GM18499 (cell line): ENCODE data around the gene TSNAX.

ENCODE experiments used
- ATAC-seq: cut with Tn5 transposase; IDR thresholded peaks from one replicate; pipeline ENCODE4 v1.9.1; 2021; ENCODE audit warnings: moderate number of reproducible peaks; ENCODE audit not compliant: insufficient read depth, unreplicated experiment

The TSNAX gene

DNA sequence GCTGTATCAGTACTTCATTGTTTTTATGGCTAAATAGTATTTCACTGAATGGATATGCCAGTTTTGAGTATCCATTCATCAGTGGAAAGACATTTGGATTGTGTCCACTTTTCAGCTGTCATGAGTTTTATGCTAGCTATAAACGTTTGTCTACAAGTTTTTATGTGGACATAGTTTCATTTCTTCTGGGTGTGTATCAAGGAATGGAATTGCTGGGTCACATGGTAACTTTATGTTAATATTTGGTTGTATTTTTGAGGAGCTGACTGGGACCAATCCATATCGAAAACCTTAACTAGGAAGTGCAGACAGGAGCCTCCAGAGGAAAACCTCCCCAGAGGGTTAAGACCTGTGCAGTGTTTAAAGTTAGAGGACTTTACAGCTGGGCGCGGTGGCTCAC lies 66.3 kb downstream of the TSNAX start:
- no peak for ATAC-seq

DNA sequence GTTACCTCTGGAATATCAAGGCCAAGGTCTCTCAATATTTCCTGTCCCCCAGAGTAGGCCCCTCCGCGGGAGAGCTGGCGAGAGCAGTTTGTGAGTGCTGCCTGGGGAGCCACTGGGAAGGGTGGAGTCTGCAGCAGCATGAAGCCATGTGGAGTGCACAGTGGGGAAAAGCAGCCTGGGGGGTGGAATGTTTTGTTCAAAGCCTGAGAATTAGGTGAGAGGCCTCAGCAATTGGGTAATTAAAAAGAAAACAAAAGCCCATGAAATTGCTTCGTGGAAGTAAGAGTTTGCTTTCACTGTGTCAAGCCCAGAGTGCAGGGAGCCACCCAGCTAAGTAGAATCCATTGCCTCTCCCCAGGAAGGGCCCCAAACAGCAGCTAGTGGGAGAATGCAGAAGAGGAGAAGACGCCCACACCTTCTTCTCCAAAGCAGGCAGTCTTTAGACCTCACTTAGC lies 67.9 kb downstream of the TSNAX start:
- ATAC-seq: no peak

- ATAC-seq: no peak
Observed at GRCh38 chr1:231597971-231598370, 69.5 kb downstream of the TSNAX start.

DNA sequence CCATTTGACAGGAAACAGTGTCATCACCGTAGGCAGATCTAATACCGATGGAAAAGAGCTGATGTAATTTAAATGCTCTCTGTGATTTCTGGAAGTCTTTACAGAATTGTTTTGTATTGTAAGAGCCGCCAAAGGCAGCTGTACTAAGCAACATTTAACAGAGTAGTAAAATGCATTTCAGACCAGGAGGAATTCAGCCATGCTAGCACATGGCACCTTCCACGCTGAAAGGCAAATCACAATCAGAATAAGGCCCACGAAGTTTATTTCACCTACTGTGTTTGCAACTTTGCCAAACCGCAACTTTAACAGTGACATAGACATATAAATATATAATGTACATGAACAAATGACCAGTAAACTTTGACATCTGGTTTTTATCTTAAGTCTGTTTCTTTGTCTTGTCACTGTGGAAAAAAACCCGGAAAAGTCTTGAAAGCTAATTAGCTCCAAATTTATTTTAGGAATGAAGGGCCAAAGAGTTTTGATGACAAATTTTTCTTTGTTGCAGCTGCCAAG lies 72.0 kb downstream of the TSNAX start:
- no peak for ATAC-seq

- no peak for ATAC-seq
Observed at GRCh38 chr1:231601824-231602672, 73.6 kb downstream of the TSNAX start.

DNA sequence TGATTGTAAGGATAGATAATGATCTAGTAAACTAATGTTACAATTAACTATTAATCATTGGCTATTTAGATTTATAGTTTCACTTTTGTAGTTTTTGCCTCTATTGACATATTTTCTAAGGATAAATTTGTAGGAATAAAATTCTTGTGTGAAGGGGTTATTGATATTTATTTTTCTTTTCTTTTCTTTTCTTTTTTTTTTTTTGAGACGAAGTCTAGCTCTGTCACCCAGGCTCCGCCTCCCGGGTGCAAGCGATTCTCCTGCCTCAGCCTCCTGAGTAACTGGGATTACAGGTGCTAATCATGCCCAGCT lies 74.2 kb downstream of the TSNAX start:
- ATAC-seq: no peak

DNA sequence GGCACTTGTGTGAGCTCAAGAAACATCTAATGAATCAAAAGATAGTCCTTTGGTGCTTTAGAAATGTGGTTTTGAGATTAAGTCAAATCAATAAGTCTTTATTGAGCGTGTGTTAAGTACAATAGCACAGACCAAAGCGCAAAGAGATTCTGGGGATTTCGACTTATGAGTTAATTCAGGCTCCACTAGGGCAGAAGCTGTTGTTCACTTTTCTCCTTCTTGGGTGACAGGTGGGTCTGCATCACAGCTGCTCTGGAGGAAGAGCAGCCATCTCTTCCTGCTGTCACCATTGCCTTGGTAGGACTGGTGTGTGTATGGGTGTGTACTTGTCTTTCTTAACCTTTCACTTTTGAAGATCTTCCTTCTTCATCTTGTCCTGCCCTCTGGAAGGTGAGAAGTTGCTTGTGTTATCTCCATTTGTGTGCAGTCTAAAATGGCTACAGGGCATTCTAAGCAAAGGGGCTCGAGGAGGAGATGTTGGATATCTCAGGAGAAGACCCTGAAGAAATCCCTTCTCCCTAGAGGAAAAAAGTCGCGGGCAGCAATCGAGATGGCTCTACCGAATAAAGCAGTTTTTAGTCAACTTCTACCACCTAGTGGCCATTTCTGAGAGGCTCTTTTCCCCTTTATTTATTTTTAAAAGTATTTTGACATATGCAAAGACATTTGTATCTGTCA lies 75.3 kb downstream of the TSNAX start:
- no peak for ATAC-seq

DNA sequence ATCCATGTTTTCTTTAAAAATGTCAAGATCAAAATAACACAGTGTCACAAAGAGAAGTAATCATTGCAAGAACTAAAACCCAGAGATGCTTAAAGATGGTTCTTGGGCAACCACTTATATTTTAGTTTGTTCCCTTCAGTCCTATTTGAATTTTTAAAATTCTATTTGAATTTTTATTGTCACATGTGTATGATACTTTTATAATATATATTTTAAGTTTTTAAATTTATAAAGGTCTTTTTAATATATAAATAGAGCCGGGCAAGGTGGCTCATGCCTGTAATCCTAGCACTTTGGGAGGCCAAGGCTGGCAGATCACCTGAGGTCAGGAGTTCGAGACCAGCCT lies 75.8 kb downstream of the TSNAX start:
- ATAC-seq: no peak

DNA sequence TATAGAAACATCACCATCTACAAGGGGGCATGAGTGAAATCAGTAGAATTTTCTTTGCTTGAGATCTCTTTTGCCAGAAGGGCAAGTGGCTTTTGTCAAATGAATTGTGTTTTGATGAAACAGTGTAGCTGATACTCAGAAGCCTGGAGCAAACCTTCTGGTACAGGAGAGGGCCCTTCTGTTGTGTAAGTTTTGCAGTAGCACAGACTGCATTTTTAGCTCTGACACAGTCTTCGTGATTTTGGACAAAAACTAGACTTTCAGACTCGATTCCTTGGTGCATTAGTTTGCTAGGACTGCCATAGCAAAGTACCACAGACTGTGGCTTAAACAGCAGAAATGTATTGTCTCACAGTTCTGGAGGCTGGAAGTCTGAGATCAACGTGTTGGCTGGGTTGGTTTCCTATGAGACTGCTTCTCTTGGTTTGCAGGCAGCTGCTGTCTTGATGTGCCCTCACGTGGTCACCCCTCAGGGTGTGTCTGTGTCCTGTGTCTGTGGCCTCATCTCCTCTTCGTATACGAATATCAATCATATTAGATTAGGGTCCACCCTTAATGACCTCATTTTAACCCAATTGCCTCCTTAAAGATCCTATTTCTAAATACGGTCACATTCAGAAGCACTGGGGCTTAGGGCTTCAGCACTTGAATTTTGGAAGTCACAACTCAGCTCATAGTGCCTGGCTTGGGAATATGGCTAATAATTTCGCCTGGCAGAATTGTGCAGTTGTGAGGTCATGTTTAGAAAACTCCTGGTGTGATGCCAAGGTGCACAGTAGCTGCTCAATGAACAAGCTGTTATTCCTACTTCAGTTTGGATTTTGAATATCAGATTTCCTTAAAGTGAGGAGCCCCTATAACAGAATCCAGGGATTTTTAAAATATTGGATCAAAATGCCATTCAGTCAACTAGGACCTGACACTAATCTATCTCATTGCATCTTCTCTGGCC lies 77.0 kb downstream of the TSNAX start:
- ATAC-seq: no peak

- ATAC-seq: no peak
Observed at GRCh38 chr1:231606712-231607111, 78.2 kb downstream of the TSNAX start.

DNA sequence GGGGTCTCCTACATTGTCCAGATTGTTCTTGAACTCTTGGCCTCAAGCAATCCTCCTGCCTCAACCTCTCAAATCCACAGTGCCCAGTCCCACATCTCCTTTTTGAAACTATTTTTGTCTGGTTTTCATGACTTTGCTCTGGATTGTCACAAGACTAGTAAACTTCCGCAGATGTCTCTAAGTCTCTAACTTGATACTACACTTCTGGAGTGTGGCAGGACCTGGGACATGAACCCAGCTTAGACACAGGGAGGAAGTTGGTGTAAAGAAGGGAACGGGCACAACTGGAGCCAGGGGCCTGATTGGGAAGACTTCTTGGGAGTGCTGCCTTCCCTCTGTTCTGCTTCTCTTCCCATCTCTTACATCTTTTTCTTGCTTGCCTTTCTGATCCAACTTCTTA lies 81.9 kb downstream of the TSNAX start:
- no peak for ATAC-seq

- no peak for ATAC-seq
Observed at GRCh38 chr1:231611111-231611510, 82.6 kb downstream of the TSNAX start.

DNA sequence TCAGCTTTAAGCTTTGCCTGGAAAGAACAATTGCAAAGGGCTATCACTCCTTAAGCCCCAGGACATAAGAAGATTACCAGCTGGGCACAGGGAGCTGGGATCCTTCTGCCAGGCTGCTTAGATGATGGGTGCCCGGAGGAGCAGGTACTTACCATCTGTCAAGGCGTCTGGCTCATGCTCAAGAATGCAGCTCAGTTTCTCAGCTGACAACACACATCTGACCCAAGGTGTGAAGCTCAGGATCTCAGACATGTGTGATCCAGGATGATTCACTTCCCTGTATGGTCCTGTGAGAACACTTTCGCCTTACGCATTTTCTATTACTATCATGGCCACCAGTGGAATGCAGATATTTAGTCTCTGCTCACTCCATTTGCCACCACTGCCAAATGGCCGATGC lies 83.4 kb downstream of the TSNAX start:
- no peak for ATAC-seq

GRCh38 chr1:231612393-231613089 lies 84.1 kb downstream of the TSNAX start:
- peak; percentile 92 for ATAC-seq

DNA sequence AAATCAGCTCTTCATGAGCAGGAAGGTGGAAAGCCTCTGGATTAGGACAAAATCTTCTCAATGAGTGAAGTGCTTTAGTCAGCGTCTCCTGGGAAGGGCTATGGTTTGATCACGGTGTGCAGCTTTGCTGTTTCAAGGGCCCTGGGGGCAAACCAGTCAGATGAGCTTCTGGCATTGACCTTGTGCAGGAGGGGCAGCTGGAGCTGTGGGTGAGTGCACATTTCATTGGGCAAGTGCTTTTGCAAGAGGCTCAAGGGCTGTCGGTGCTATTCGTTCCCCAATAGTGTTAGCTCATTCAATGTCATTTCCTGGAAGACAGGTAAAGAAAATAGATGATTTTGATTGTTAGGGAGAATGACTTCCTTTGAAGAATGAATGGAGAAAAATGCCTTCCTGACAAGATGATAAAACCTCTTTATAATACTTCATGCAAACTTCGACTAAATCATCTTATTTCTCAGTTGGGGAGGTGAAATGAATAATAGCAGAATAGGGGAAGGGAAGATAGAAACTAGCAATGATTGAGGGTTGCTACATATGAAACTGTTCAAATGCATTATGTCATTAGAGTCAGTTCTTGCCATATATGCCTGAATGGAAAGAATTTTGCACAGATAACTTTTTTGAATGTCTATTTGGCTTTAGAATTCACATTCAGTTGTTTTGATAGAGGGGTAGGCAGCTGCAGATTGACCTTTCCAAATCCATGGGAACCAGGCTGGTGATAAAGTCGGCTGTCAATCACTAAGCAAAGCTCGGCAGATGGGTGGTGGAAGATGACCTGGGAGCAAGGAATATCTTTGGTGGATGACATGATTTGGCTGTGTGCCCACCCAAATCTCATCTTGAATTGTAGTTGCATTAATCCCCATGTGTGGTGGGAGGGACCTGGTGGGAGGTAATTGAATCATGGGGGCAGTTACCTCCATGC lies 85.2 kb downstream of the TSNAX start:
- ATAC-seq: no peak
